ENCODE data around the gene CGREF1. TPM values are rescaled to one million over a fixed set of nuclear protein-coding genes. Genes with fewer than 3 reads are reported as not detected.

Gene CGREF1
- polyA plus RNA-seq, 3 donors = 3.3 to 12.7 (median 5.0) TPM

Other genes with a start within 250 kb of the CGREF1 start
- 10 to 100 TPM; 12.6 to 44.6 (median 23.8) TPM for gene MAPRE3, start 148.5 kb downstream of the CGREF1 start, polyA plus RNA-seq
- 10 to 100 TPM; 48.7 to 78.3 (median 55.6) TPM for gene TMEM214, start 86.2 kb downstream of the CGREF1 start, polyA plus RNA-seq
- gene AGBL5, start 67.5 kb downstream of the CGREF1 start, polyA plus RNA-seq = 10 to 100 TPM in 1 of 3 donors, 1 to 10 TPM in 2; 7.4 to 11.2 (median 7.8) TPM
- 100 to 1,000 TPM; 219 to 750 (median 448) TPM for gene OST4, start 47.5 kb downstream of the CGREF1 start, polyA plus RNA-seq
- gene EMILIN1, start 40.5 kb downstream of the CGREF1 start, polyA plus RNA-seq = 10 to 100 TPM in 2 of 3 donors, 1 to 10 TPM in 1; 9.5 to 57.4 (median 33.6) TPM
- 10 to 100 TPM in 1 of 3 donors, 1 to 10 TPM in 2; 1.8 to 12.9 (median 4.4) TPM for gene KHK, start 32.4 kb downstream of the CGREF1 start, polyA plus RNA-seq
- 1 to 10 TPM in 2 of 3 donors, under 1 TPM in 1; 0.79 to 1.4 (median 1.2) TPM for gene ABHD1, start 4.7 kb upstream of the CGREF1 start, polyA plus RNA-seq
- gene PREB, start 15.5 kb upstream of the CGREF1 start, polyA plus RNA-seq = 10 to 100 TPM; 51.7 to 66.5 (median 51.8) TPM
- gene PRR30, start 20.3 kb upstream of the CGREF1 start, polyA plus RNA-seq = not detected
- under 1 TPM; 0.01 to 0.22 (median 0.18) TPM for gene TCF23, start 29.9 kb upstream of the CGREF1 start, polyA plus RNA-seq
- 100 to 1,000 TPM in 2 of 3 donors, 10 to 100 TPM in 1; 93.7 to 176 (median 170) TPM for gene ATRAID, start 92.9 kb upstream of the CGREF1 start, polyA plus RNA-seq
- gene SLC5A6, start 93.1 kb upstream of the CGREF1 start, polyA plus RNA-seq = 100 to 1,000 TPM in 1 of 3 donors, 10 to 100 TPM in 2; 23.4 to 287 (median 33.4) TPM
- gene CAD, start 98.2 kb upstream of the CGREF1 start, polyA plus RNA-seq = 10 to 100 TPM; 11.1 to 18.6 (median 15.9) TPM
- gene SLC30A3, start 143.9 kb upstream of the CGREF1 start, polyA plus RNA-seq = under 1 TPM; 0.08 to 0.22 (median 0.22) TPM
- gene DNAJC5G, start 156.3 kb upstream of the CGREF1 start, polyA plus RNA-seq = under 1 TPM in 1 of 3 donors, not detected in 2; 0.07 TPM
- gene TRIM54, start 163.3 kb upstream of the CGREF1 start, polyA plus RNA-seq = 1 to 10 TPM in 1 of 3 donors, under 1 TPM in 2; 0.03 to 1.3 (median 0.90) TPM
- gene UCN, start 189.3 kb upstream of the CGREF1 start, polyA plus RNA-seq = 1 to 10 TPM in 2 of 3 donors, under 1 TPM in 1; 0.83 to 1.8 (median 1.7) TPM
- 100 to 1,000 TPM in 1 of 3 donors, 10 to 100 TPM in 2; 39.8 to 103 (median 76.3) TPM for gene MPV17, start 204.0 kb upstream of the CGREF1 start, polyA plus RNA-seq
- 10 to 100 TPM; 18.0 to 23.9 (median 21.4) TPM for gene GTF3C2, start 237.6 kb upstream of the CGREF1 start, polyA plus RNA-seq